Measurements from ENCODE around the gene ZNF511.
"Not testable (repeated sequence)": the region's sequence is repeated elsewhere in the genome, so short reads cannot be mapped to it uniquely, and the experiment has no call there.

The ZNF511 gene

DNA sequence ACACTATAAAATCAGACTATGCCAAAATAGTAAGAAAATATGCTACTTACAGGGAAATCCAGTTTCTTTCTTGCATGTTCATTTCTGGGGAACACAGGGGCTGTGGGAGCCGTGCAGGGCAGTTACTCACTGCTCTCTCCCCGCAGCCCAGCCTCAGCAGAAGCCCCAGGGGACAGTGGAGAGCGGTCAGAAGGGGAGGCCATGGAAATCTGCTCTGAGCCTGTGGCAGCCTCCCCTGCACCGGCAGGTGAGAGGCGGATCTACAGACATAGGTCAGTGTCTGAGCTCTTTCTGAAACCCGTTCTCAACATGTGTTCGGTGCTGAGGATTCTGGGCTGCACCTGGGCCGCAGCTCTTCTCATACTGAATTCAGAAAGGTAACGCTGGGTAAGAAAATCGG lies 2.9 kb downstream of the ZNF511 start:
- DNase-seq (ENCODE audit: extremely low spot score, insufficient read length, low read depth), result no peak
- no peak for FAIRE-seq

DNA sequence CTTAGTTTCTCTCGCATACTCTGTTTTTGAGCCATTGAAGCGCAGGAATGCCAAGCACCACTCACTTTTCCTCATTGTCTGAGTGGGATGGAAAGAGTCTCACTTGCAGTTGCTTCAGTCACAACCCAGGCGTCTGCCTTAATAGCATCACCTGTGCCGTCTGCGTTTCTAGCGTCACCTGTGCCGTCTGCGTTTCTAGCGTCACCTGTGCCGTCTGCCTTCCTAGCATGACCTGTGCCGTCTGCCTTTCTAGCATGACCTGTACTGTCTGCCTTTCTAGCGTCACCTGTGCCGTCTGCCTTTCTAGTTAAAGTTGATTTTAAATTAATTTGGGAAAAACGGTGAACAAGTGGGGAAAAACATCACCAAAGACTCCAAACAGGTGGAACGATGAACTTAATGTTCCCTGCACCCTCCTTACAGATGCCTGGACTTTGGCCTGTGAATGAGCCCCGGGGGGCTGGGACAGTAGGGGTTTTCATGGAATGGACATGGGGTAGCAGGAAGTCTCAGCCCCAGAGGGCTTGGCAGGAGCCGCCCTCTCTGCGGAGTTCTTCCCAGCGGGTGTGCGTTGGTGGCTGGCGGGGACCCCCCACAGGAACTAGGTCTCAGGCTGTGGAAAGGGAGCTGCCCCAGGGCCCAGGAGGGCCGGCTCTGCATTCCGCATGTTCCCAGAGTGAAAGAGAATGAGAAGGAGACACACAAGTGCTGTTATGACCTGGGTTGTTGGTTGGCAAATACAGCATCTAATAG lies 3.5 kb downstream of the ZNF511 start:
- FAIRE-seq (no peak), DNase-seq (ENCODE audit: extremely low spot score, insufficient read length, low read depth) (no peak)

DNA sequence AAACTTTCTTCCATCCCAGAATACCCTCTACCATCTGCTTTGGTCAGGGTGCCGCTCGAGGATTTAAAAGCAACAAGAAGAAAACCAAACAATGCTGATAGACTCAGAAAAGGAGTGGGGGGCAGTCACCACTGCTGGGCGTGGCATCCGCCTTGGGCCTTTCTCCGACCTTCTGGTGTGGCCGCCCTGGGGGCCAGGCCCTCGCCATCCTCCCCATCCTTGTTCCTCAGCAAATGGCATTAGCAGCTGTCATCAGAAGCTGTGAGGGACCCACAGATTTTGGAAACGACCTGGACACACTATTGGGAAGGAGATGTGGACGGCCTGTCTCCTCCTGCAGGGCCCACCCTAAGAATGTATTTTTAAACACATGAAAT lies 4.0 kb downstream of the ZNF511 start:
- no peak for DNase-seq (ENCODE audit: extremely low spot score, insufficient read length, low read depth)
- no peak for FAIRE-seq

DNA sequence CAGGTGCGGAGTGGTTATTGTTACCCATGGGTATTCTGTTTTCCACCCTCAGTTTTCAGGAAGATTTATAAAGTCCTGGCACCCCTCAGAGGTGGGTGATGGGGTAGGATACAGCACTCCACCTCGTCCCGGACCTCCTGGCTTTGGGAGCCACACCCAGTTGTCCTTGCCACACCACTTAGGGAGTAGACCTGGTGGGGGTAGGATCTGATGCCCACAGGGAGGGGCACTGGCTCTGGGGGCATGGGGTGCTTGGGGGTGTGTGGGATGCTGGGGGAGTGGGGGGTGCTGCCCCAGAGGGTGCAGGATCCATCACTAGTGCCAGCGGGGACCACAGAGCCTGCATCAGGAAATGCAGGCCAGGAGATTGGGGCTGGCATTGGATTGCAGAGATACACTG lies 4.5 kb downstream of the ZNF511 start:
- DNase-seq (ENCODE audit: extremely low spot score, insufficient read length, low read depth) (no peak), FAIRE-seq (no peak)

DNA sequence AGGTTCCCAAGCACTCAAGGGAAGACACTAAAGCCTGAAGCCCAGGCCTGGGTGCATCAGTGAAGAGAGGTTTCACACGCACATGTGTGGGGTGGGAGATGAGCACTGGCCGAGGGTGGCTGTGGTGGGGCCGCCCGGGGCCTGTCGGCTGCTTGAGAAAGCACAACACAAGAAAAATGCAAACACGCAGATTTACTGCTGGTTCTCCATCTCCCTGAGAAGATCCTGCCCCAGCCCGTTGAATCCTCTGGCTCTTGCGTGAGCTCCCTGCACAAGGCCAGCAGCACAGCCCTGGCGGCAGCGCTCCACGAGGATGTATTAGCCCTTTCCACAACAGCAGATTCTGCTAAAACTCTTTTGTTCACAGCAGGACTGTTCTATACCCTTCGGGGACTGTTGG lies 6.2 kb downstream of the ZNF511 start:
- no peak for FAIRE-seq
- no peak for DNase-seq (ENCODE audit: extremely low spot score, insufficient read length, low read depth)

DNA sequence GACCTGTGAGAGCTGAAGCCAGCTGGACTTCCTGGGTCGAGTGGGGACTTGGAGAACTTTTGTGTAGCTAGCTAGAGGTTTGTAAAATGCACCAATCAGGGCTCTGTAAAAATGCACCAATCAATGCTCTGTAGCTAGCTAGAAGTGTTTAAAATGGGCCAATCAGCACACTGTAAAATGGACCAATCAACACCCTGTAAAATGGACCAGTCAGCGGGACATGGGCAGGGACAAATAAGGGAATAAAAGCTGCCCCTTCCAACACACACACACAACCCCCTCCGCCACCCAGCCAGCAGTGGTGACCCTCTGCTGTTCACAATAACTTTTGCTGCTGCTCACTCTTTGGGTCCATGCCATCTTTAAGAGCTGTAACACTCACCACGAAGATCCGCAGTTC lies 7.1 kb downstream of the ZNF511 start:
- FAIRE-seq (no peak), DNase-seq (ENCODE audit: extremely low spot score, insufficient read length, low read depth) (no peak)

DNA sequence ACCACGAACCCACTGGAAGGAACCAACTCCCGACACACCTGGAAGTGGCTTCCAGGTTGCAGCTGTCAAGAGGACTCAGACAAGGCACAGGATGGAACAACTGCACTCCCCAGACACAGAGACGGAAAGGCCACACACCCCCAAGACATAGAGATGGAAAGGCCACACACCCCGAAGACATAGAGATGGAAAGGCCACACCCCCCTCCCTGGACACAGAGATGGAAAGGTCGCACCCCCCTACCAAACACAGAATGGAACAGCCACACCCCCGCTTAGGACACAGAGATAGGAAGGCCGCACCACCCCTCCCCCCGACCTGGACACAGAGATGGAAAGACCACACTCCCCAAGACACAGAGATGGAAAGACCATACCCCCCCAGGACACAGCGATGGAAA lies 7.6 kb downstream of the ZNF511 start:
- DNase-seq (ENCODE audit: extremely low spot score, insufficient read length, low read depth), result no peak

DNA sequence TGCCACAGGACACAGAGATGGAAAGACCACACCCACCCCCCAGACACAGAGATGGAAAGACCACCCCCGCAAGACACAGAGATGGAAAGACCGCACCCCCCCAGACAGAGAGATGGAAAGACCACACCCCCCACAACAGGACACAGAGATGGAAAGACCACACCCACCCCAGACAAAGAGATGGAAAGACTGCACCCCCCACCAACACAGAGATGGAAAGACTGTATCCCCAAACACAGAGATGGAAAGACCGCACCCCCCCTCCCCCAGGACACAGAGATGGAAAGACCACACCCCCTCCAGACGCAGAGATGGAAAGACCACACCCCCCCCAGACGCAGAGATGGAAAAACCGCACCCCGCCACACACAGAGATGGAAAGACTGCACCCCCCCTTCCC lies 8.0 kb downstream of the ZNF511 start:
- FAIRE-seq (no peak), DNase-seq (ENCODE audit: extremely low spot score, insufficient read length, low read depth) (no peak)

More for the DNA sequence above, 7.6 kb downstream of the ZNF511 start:
- FAIRE-seq, result no peak

DNA sequence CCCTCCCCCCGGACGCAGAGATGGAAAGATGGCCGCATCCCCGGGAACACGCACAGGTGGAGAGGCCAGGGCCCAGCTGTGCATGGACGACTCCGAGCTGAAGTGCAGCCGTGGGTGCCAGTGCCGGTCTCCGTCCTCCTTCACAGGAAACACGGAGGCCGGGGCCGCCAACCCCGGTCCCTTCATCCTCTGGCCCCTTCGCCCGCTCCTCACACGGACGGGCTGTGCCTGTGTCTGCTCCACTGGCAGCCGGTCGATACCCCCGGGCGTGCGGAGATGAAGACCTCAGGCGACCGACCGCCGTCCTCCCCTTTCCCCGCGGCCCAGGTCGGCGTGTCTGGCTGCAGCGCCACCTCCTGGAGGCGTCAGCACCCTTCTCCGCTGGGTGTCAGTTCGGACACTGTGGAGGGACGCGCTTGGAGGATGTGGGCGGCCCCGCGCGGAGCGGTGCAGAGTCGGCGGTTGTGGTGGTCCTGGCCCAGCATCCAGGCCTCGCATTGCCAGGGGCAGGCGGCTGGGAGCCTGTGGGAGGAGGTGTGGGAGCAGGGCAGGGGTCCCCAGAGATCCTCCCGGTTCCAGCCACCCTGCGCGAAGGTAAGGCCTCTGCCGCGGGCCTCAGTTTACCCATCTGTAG lies 9.9 kb downstream of the ZNF511 start:
- DNase-seq (ENCODE audit: extremely low spot score, insufficient read length, low read depth) (no peak), FAIRE-seq (no peak)

DNA sequence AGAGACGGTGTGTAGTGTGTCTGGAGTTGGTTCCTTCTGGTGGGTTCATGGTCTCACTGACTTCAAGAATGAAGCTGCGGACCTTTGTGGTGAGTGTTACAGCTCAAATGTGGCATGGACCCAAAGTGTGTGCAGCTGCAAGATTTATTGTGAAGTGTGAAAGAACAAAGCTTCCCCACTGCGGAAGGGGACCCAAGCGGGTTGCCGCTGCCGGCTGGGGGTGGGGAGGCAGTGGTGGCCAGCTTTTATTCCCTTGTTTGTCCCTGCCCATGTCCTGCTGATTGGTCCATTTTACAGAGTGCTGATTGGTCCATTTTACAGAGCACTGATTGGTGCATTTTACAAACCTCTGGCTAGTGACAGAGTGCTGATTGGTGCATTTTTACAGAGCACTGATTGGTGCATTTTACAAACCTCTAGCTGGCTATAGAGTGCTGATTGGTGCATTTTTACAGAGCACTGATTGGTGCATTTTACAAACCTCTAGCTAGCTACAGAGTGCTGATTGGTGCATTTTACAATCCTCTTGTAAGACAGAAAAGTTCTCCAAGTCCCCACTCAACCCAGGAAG lies 12.2 kb downstream of the ZNF511 start:
- DNase-seq (ENCODE audit: extremely low spot score, insufficient read length, low read depth); FAIRE-seq: not testable (repeated sequence)

DNA sequence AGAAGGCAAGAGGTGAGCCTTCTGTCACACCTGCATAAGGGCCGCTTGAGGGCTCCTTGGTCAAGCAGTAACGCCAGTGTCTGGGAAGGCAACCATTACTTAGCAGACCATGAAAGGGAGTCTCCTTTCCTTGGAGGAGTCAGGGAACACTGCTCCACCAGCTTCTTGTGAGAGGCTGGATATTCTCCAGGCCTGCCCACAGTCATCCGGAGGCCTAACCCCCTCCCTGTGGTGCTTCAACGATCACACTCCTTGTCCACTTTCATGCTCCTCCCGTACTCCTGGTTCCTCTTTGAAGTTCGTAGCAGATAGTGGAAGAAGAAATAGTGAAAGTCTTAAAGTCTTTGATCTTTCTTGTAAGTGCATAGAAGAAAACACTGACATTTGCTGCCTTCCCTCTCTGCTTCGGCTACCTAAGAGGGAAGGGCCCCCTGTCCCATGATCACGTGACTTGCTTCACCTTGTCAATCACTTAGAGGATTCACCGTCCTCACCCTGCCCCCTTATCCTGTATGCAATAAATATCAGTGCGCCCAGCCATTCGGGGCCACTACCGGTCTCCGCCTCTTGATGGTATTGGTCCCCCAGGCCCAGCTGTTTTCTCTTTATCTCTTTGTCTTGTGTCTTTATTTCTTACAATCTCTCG lies 13.5 kb downstream of the ZNF511 start:
- DNase-seq (ENCODE audit: extremely low spot score, insufficient read length, low read depth), result not testable (repeated sequence)
- peak; percentile 26 for FAIRE-seq

DNA sequence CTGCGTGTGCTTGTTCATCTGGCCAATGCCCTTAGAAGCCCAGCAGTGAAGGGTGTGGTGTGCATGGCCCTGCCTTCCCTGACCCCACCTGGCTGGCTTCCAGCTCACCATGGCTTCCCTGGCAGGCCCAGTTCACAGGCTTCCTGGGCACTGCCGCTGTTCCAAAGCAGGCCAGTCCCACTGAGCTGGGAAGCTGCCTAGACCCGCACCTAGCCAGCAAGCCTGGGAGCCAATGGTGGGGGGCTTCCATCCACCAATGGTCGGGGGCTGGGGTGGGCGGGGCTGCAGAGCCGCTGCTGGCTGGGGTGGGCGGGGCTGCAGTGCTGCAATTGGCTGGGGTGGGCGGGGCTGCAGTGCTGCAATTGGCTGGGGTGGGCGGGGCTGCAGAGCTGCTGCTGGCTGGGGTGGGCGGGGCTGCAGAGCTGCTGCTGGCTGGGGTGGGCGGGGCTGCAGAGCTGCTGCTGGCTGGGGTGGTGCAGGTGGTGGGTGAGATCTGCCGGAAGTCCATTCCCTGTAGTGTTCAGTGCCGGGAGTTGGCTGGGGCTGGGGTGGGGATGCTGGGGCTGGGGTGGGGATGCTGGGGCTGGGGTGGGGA lies 15.6 kb downstream of the ZNF511 start:
- DNase-seq (ENCODE audit: extremely low spot score, insufficient read length, low read depth) (no peak), FAIRE-seq (peak; percentile 68)

DNA sequence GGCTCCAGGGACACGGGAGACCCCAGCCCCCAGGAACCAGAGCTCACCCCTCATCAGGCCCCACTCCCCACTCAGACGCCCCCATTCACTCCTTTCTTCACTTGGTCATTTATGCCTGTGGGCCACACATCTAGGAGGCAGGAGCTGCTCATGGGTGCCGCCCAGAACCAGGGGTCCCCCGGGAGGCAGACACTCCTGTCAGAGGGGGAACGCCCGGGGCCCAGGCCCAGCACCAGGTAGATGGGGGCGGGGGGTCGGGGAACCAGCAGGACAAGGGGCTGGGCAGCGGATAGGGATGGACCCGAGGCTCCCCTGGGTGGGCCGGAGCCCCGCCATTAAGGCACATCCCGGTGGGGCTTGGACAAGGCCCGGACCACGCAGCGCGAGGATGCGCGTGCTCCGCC lies 16.1 kb downstream of the ZNF511 start:
- FAIRE-seq (no peak), DNase-seq (ENCODE audit: extremely low spot score, insufficient read length, low read depth) (no peak)

DNA sequence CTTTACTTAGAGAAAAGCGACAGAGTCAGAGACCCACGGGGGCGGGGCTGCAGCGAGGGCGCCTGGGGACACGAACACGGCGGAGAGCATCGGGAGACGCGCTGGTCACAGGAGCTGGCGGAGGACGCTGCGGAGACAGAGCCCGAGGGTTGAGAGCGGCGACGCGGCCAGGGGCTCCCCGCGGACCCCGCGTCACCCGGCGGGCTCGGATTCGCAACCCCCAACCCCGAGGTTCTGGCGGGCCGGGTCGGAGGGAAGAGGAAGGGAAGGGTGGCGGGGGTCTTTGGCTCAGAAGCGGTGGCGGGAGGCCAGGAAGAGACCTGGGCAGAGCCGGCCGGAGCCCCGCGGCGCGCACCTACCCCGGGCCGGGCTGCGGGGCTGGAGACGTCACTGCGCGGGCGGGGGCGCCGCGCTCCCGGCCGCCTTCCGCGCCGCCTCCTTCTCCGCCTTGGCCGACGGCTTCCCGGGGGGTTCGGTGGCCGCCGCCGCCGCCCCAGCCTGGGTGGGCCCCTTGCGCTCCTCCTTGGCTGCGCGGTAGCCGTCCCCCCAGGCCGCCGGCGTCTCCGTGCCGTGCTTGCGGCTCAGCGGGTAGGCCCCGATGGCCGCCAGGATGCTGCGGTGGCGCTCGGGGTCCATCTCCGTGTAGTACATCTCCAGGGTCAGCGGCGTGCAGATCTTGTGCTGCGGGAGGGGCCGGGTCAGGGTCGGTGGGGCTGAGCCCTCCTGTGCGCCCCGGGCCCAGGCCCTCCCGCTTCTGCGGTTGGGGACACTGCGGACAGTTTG lies 16.9 kb downstream of the ZNF511 start:
- DNase-seq (ENCODE audit: extremely low spot score, insufficient read length, low read depth) (no peak), FAIRE-seq (no peak)

DNA sequence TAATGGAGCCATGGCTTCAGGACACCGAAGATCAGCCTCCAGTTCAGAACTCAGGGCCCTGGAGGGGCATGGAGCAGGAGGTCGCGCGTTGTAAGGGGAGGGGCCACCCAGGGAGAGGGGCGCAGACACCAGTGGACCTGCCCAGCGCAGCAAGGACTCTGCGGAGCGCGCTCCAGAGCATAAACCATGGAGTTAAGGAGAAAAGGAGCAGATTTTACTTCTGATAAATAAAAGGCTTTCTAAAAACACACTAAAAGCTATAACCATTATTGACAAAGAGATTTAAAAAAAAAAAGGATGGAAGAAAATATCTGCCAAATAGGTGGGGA lies 17.5 kb downstream of the ZNF511 start:
- FAIRE-seq (no peak), DNase-seq (ENCODE audit: extremely low spot score, insufficient read length, low read depth) (no peak)

DNA sequence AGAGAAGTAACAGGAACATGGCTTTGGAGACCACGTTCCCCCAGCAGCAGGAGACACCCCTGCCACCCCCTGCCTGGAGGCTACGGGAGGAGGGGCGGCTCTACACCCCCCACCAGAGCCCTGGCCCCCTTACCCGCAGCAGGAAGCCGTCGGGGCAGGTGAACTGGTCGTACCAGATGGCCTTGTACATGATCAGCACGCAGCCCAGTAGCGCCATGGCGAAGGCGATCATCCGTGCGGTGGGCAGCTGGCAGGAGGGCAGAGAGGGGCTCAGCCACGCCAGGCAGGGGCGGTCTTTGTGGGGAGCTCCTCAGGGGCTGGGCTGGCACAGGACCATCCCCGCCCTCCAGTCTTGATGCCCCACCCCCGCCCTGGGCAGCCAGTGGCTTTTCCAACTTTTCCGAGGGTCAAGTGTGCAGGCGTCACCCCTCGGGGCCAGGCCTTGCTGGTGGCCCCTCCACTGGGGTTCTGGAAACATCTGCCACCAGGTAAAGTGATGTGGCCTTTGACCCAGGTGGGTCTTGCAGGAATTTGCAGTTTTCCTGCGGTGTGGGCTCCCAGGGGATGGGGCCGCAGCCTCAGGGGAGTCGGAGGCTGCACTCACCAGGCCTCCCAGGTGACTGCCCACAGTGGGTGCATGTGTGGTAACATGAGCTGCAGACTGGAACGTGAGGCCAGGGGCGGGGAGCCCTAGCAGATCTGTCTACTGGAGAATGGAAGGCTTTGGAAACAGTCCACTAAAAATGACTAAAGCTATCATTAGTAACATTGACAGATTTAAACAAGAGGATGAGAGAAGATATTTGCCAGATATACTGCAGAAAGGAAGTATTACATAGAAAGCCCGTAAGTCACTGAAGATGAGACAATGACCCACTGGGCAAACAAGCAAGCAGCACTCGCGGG lies 18.3 kb downstream of the ZNF511 start:
- FAIRE-seq (no peak), DNase-seq (ENCODE audit: extremely low spot score, insufficient read length, low read depth) (no peak)

DNA sequence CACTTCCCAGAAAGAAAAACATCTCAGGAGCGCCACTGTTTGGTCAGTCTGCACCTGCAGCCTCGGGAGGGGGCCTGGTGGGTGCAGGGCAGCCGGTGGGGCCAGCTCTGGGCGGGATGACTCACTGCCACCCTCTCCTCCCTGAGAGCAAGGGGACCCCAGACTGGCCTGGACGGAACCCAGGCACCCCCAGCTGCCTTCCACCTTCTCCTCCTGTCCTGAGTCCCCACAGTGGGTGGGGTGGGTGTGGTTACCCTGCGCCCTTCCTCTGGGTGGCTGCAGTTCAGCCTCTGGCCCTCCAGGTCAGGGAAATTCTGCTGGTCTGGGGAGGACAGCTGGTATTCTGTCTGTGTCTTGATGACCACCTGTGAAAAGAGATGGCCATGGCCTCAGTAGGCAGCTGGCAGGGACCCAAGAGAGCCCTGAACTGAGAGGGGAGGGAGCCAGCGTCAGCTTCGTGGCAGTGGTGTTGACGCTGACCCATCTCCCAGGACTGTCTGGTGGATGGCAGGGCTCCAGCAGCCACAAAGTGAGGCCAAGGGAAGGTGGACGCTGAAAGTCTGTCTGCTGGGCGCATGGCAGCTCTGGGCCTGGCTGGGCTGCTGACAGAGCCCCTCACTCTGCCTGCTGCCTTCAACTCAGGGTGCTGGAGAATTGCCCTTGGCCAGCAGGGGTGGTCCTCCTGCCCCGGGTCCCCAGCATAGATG lies 19.1 kb downstream of the ZNF511 start:
- no peak for FAIRE-seq
- no peak for DNase-seq (ENCODE audit: extremely low spot score, insufficient read length, low read depth)
